ENCODE results near the gene JMJD7. TPM values are rescaled to one million over a fixed set of nuclear protein-coding genes. Genes with fewer than 3 reads are reported as not detected.

The JMJD7 gene
- total and polyA plus RNA-seq, 2 donors: 4.2 to 15.7 TPM

- Histone ChIP-seq H3K36me3 (ENCODE audit: insufficient read depth) (no peaks in the 10 kb centered on the region), H3K4me3 (ENCODE audit: low read depth, low read length) (no peak overlapping the region), H3K27ac (ENCODE audit: low read depth) (no peak overlapping the region), H3K4me1 (ENCODE audit: insufficient read depth) (no peaks in the 10 kb centered on the region)
- DNase-seq (ENCODE audit: extremely low spot score): no peak
Observed at GRCh38 chr15:41885321-41885720, 57.4 kb downstream of the JMJD7 start.

- 97% methylated on average over 14 of the region's 14 CpGs for WGBS
- H3K27ac ChIP-seq (ENCODE audit: low read depth): no peak overlapping the region
- H3K36me3 ChIP-seq (ENCODE audit: insufficient read depth): no peaks in the 10 kb centered on the region
- H3K4me1 ChIP-seq (ENCODE audit: insufficient read depth): no peaks in the 10 kb centered on the region
- no peak overlapping the region for H3K4me3 ChIP-seq (ENCODE audit: low read depth, low read length)
- no peak for DNase-seq (ENCODE audit: extremely low spot score)
Observed at GRCh38 chr15:41885841-41886240, 57.9 kb downstream of the JMJD7 start.

GRCh38 chr15:41886741-41887140 lies 58.8 kb downstream of the JMJD7 start:
- no peak for DNase-seq (ENCODE audit: extremely low spot score)
- 90% methylated on average over 7 of the region's 7 CpGs for WGBS
- Histone ChIP-seq H3K36me3 (ENCODE audit: insufficient read depth) (no peaks in the 10 kb centered on the region), H3K4me3 (ENCODE audit: low read depth, low read length) (no peak overlapping the region), H3K4me1 (ENCODE audit: insufficient read depth) (no peaks in the 10 kb centered on the region), H3K27ac (ENCODE audit: low read depth) (no peak overlapping the region)

GRCh38 chr15:41887161-41887560 lies 59.3 kb downstream of the JMJD7 start:
- H3K4me1 ChIP-seq (ENCODE audit: insufficient read depth): no peaks in the 10 kb centered on the region
- no peaks in the 10 kb centered on the region for H3K36me3 ChIP-seq (ENCODE audit: insufficient read depth)
- WGBS: 93% methylated on average over 10 of the region's 10 CpGs
- H3K27ac ChIP-seq (ENCODE audit: low read depth): no peak overlapping the region
- no peak for DNase-seq (ENCODE audit: extremely low spot score)
- no peak overlapping the region for H3K4me3 ChIP-seq (ENCODE audit: low read depth, low read length)

Small RNAs within 50 kb of the gene (small RNA-seq; reads per million reads assigned to genes)
- gene JMJD7-PLA2G4B (not detected), gene MIR4310 (not detected), gene RNA5SP393 (not detected)

Other genes with a start within 250 kb of the JMJD7 start
- gene MGA, start 167.7 kb upstream of the JMJD7 start, total RNA-seq: 115 TPM
- gene MGA, start 167.7 kb upstream of the JMJD7 start, polyA plus RNA-seq: 7.7 TPM
- 27.7 TPM for gene MAPKBP1, start 53.6 kb upstream of the JMJD7 start, total RNA-seq
- gene MAPKBP1, start 53.6 kb upstream of the JMJD7 start, polyA plus RNA-seq: 19.1 TPM
- 2.7 TPM for gene PLA2G4B, start 10.8 kb downstream of the JMJD7 start, total RNA-seq
- 8.1 TPM for gene PLA2G4B, start 10.8 kb downstream of the JMJD7 start, polyA plus RNA-seq
- 1.7 TPM for gene SPTBN5, start 66.0 kb downstream of the JMJD7 start, total RNA-seq
- 2.0 TPM for gene SPTBN5, start 66.0 kb downstream of the JMJD7 start, polyA plus RNA-seq
- gene EHD4, start 144.5 kb downstream of the JMJD7 start, total RNA-seq: 17.0 TPM
- 14.4 TPM for gene EHD4, start 144.5 kb downstream of the JMJD7 start, polyA plus RNA-seq
- gene PLA2G4E, start 192.9 kb downstream of the JMJD7 start, total RNA-seq: not detected
- gene PLA2G4E, start 192.9 kb downstream of the JMJD7 start, polyA plus RNA-seq: 0.03 TPM